Endothelial cell of umbilical vein (primary cell): ENCODE results near the gene CCDC146. TPM values are rescaled to one million over a fixed set of nuclear protein-coding genes. Genes with fewer than 3 reads are reported as not detected.
A peak's percentile ranks its signal among the peaks of the same experiment; 100 is the strongest.

Experiments used
- BruUV-seq: library from RNA; stranded (reverse); fragments of 400-500 nt; replicated peaks from 2 replicates; lab custom pipeline; 2021; lab: Mats Ljungman, UMichigan
- CTCF ChIA-PET: fragments of 300-600, 350-600 bp; sonication (Branson Sonifier 250); formaldehyde crosslinking; loops from one replicate; lab custom pipeline; 2021; ENCODE audit warnings: antibody characterized with exemption, inconsistent platforms; lab: Charles Lee
- POLR2A ChIA-PET: fragments of 300-600, 350-600 bp; sonication (Branson Sonifier 250); formaldehyde crosslinking; loops from one replicate; lab custom pipeline; 2021; ENCODE audit warnings: antibody characterized with exemption, inconsistent platforms; lab: Charles Lee
- DNase-seq: peaks from one replicate; pipeline ENCODE4 v3.0.0-alpha.2; 2011; ENCODE audit warnings: low read depth, low spot score
- FAIRE-seq: peaks from 2 replicates; lab custom pipeline; 2011; peaks lifted over from hg19 to GRCh38; lab: Jason Lieb, UNC
- H2AFZ ChIP-seq: 2 replicates; pipeline ENCODE4 v1.6.0; 2012; ENCODE audit warnings: low read depth, low read length, control low read depth, inconsistent platforms
- H3K27ac ChIP-seq: 2 replicates; pipeline ENCODE4 v1.5.1; 2011; ENCODE audit warnings: low read depth, mild to moderate bottlenecking, control low read depth, low read length, moderate library complexity; ENCODE audit not compliant: insufficient read depth
- H3K27me3 ChIP-seq, 2 experiments: 2 replicates each; pipeline versions ENCODE4 v1.6.0 to v1.6.1; 2011; ENCODE audit warnings: low read length in 2 of 2, mixed read lengths in 1 of 2; ENCODE audit not compliant: control insufficient read depth in 2 of 2, insufficient read depth in 2 of 2
- H3K36me3 ChIP-seq, 2 experiments: 2 replicates in 1 of 2; 3 replicates in 1 of 2; pipeline ENCODE4 v1.5.1; 2011; ENCODE audit warnings: low read length in 2 of 2, mild to moderate bottlenecking in 1 of 2, moderate library complexity in 1 of 2; ENCODE audit not compliant: control insufficient read depth in 2 of 2, insufficient read depth in 2 of 2; ENCODE audit errors: extremely low read depth in 1 of 2
- H3K4me1 ChIP-seq: 3 replicates; pipeline ENCODE4 v1.5.1; 2011; ENCODE audit warnings: mild to moderate bottlenecking, low read length; ENCODE audit not compliant: control insufficient read depth, insufficient read depth; ENCODE audit errors: extremely low read depth
- H3K4me2 ChIP-seq: 2 replicates; pipeline ENCODE4 v1.6.1; 2011; ENCODE audit warnings: low read length, control low read depth, mixed read lengths; ENCODE audit not compliant: insufficient read depth
- H3K4me3 ChIP-seq, 3 experiments: fragments of 200-600 bp in 1 of 3; sonication (generic), shearing (Covaris generic) in 1 of 3; replicated peaks in 1 of 3; 2 replicates each; pipeline ENCODE4 v1.5.1; 2011 to 2016; ENCODE audit warnings: control low read depth in 3 of 3, low read length in 3 of 3, mild to moderate bottlenecking in 2 of 3, inconsistent platforms in 1 of 3, low read depth in 1 of 3, moderate library complexity in 1 of 3; ENCODE audit not compliant: insufficient read depth in 1 of 3
- H3K79me2 ChIP-seq: 2 replicates; pipeline ENCODE4 v1.6.0; 2012; ENCODE audit warnings: low read length, inconsistent platforms; ENCODE audit not compliant: control insufficient read depth, insufficient read depth
- H3K9ac ChIP-seq: replicated peaks from 2 replicates; pipeline ENCODE3; 2011; ENCODE audit warnings: low read length, control low read depth; ENCODE audit not compliant: insufficient read depth; ENCODE audit errors: extremely low read depth
- H3K9me1 ChIP-seq: replicated peaks from 3 replicates; pipeline ENCODE4 v1.6.0; 2011; ENCODE audit warnings: mild to moderate bottlenecking, low read length; ENCODE audit not compliant: control insufficient read depth, insufficient read depth; ENCODE audit errors: extremely low read depth
- H3K9me3 ChIP-seq: replicated peaks from 2 replicates; pipeline ENCODE4 v1.5.1; 2012; ENCODE audit warnings: low read length, inconsistent platforms; ENCODE audit not compliant: control insufficient read depth, insufficient read depth
- H4K20me1 ChIP-seq: replicated peaks from 2 replicates; pipeline ENCODE3; 2011; ENCODE audit warnings: mild to moderate bottlenecking, low read length; ENCODE audit not compliant: control insufficient read depth, insufficient read depth; ENCODE audit errors: extremely low read depth
- CTCF ChIP-seq, 2 donors: IDR thresholded peaks; 1 replicate in 1 of 2; 2 replicates in 1 of 2; pipeline ENCODE4 v1.5.1; 2011; ENCODE audit warnings: low read length in 2 of 2, mild to moderate bottlenecking in 2 of 2, moderate library complexity in 2 of 2, control low read depth in 1 of 2, inconsistent platforms in 1 of 2, low read depth in 1 of 2; ENCODE audit not compliant: insufficient read depth in 1 of 2; ENCODE audit errors: extremely low read depth in 1 of 2
- GATA2 ChIP-seq: IDR thresholded peaks from 2 replicates; pipeline ENCODE4 v1.7.0; 2011; ENCODE audit warnings: low read depth, mild to moderate bottlenecking, moderate library complexity, mixed read lengths, low read length; ENCODE audit not compliant: insufficient read length, insufficient read depth
- JUN ChIP-seq: IDR thresholded peaks from 2 replicates; pipeline ENCODE4 v1.6.1; 2011; ENCODE audit warnings: borderline replicate concordance, low read depth; ENCODE audit not compliant: insufficient read length, insufficient read depth
- MAX ChIP-seq: IDR thresholded peaks from 2 replicates; pipeline ENCODE4 v1.6.1; 2011; ENCODE audit not compliant: insufficient read depth, insufficient read length
- MYC ChIP-seq: IDR thresholded peaks from one replicate; pipeline ENCODE4 v1.6.1; 2011; ENCODE audit warnings: mild to moderate bottlenecking, low read depth, low read length
- POLR2A ChIP-seq: IDR thresholded peaks from 2 replicates; pipeline ENCODE4 v1.6.1; 2012; ENCODE audit warnings: low read depth, mild to moderate bottlenecking, control low read depth, low read length
- POLR2AphosphoS5 ChIP-seq: IDR thresholded peaks from 2 replicates; pipeline ENCODE4 v1.6.1; 2012; ENCODE audit warnings: low read depth, mild to moderate bottlenecking, control low read depth, low read length, moderate library complexity; ENCODE audit not compliant: insufficient read depth
- dilution Hi-C: fragments of 300-500 bp; cut with MboI; formaldehyde crosslinking; loops from one replicate; pipeline ENCODE4 v1.15.0; 2019; ENCODE audit warnings: low sequenced_read_pairs; ENCODE audit not compliant: extremely low pct_ligation_motif_present
- intact Hi-C: fragments of 100-400 bp; cut with micrococcal nuclease; formaldehyde crosslinking; loops from one replicate; pipeline ENCODE4 v1.10.0; 2022
- polyA plus RNA-seq, 4 experiments: library from polyadenylated mRNA; depleted of rRNA in 3 of 4; stranded (reverse) in 3 of 4; unstranded in 1 of 4; fragments of >200 nt; gene quantifications; 2 replicates each; pipeline versions ENCODE4 v1.2.1 to v1.2.3, GENCODE V29; 2011 to 2012; ENCODE audit warnings: missing spikeins in 1 of 4
- total RNA-seq: library from RNA; stranded (reverse); gene quantifications from 2 replicates; pipeline ENCODE4 v1.2.3, GENCODE V29; 2021

The CCDC146 gene
- total and polyA plus RNA-seq, 2 donors (not counting 3 experiments of a cell fraction or from before 2014, with no cell fraction given) = 0.65 to 2.2 TPM

- POLR2A ChIA-PET = no interaction called here
These were observed 162.2 kb downstream of the CCDC146 start for GRCh38 chr7:77284616-77285015.

More at GRCh38 chr7:77284616-77285015, 162.2 kb downstream of the CCDC146 start:
- no peaks in the 10 kb centered on the region for H3K79me2 ChIP-seq
- intact Hi-C loops (no loop called here), dilution Hi-C loops (no loop called here)
- H2AFZ ChIP-seq = no peak overlapping the region
- CTCF ChIA-PET = interaction anchor here (0.8 kb wide), 1 partner anchor 47 kb away, joined by 3 read pairs; no protein-coding TSS in a partner anchor
- TF ChIP-seq CTCF (IDR thresholded peaks at IDR 0.05; ENCODE audit: extremely low read depth in 1 of 2, insufficient read depth in 1 of 2, low read depth in 1 of 2, low read length in 2 of 2) (no peak), JUN (no peak), POLR2A (no peak), MYC (no peak), MAX (no peak), POLR2AphosphoS5 (no peak), GATA2 (peak; percentile 51)
- peak; percentile 46 for FAIRE-seq
- no peak overlapping the region for H3K4me2 ChIP-seq
- no peaks in the 10 kb centered on the region for H3K27me3 ChIP-seq
- no peaks in the 10 kb centered on the region for H3K36me3 ChIP-seq
- no peak for DNase-seq
- no peak overlapping the region for H3K9ac ChIP-seq
- no peak overlapping the region for H3K27ac ChIP-seq
- no peaks in the 10 kb centered on the region for H4K20me1 ChIP-seq
- peaks cover 18% of the 10 kb centered on the region for H3K4me1 ChIP-seq
- H3K9me1 ChIP-seq = no peaks in the 10 kb centered on the region
- no peak overlapping the region for H3K4me3 ChIP-seq
- no TSS peak for BruUV-seq
- H3K9me3 ChIP-seq = no peaks in the 10 kb centered on the region
